Metanephros (tissue), 2 donors: Measurements from ENCODE around the gene LCOR. TPM values are rescaled to one million over a fixed set of nuclear protein-coding genes. Genes with fewer than 3 reads are reported as not detected.

Experiments
- small RNA-seq: library from RNA; depleted of rRNA; stranded (forward); fragments of <200 nt; gene quantifications from one replicate; pipeline ENCODE3, GENCODE V24; 2014; ENCODE audit warnings: low replicate concordance
- total RNA-seq: library from RNA; depleted of rRNA; stranded (reverse); fragments of >200 nt; gene quantifications from one replicate; pipeline ENCODE4 v1.2.3, GENCODE V29; 2014

LCOR gene
- 43.8 TPM for total RNA-seq

DNA sequence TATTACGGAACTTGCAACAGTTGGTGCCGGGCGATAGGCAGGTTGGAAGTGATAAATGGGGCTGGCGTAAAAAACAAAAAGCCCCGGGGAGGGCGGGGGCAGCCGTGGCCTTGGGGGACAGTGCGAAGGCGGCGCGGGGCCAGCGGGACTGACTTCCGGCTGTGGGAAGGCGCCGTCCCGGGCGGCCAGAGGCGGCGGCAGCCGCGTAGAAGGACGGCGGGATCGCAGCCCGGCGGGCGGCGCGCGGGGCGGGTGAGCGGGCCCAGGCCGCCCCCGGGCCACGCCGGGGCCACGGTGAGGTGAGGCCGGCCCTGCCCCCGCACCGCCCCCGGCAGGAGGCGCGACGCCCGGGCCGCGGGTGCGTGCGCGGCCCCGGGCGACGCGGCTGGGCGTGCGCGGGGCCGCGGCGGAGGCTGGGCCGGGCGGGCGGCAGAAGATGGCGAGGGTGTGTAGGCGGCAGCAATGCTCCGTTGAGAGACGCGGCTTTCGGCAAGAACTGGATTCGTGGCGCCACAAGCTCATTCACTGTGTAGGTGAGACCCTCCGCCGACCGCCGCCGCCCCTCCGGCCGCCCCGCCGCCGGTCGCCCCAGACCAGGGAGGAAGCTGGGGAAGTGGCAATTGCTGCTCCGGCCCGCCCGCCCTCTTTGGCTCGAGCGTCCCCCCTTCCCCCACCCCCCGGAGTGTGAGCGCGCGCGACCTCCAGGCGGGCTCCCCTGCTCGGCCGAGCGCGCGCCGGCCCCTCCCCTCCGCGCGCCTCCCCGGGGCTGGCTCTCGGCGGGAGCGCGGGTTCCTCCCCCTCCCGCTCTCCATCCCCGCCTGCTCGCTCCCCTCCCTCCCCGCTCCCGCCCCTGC is at the start of gene LCOR:
LCOR (plus strand) TSS at position 432 of the 854 bp plus-strand sequence. CDS start 116,760 bp downstream, outside the sequence.

Small RNAs within 50 kb of the gene (small RNA-seq; reads per million reads assigned to genes)
- gene HMGN2P35 (not detected), gene MIR607 (not detected)

Other genes with a start within 250 kb of the LCOR start
- 86.9 TPM for gene TM9SF3, start 245.3 kb upstream of the LCOR start, total RNA-seq
- 10.5 TPM for gene PIK3AP1, start 111.8 kb upstream of the LCOR start, total RNA-seq